CD4-positive, CD25-positive, alpha-beta regulatory T cell (primary cell): ENCODE data around the gene CENPP. TPM values are rescaled to one million over a fixed set of nuclear protein-coding genes. Genes with fewer than 3 reads are reported as not detected.

Experiments used
- ATAC-seq, 2 donors: fragments of 150-1000 bp; cut with Tn5 transposase; one replicate each; pipeline ENCODE4 v1.10.0; 2021; ENCODE audit warnings: low read depth in 2 of 2, moderate number of reproducible peaks in 2 of 2, moderate library complexity in 1 of 2
- DNase-seq, 3 donors: peaks; one replicate each; pipeline versions ENCODE4 v3.0.0 to v3.0.0-alpha.2; 2012 to 2022; ENCODE audit warnings: mixed read lengths in 1 of 3
- H3K27ac ChIP-seq: one replicate; pipeline ENCODE4 v1.7.0; 2013; ENCODE audit warnings: mild to moderate bottlenecking, low read length; ENCODE audit not compliant: insufficient read depth, poor library complexity, severe bottlenecking
- H3K27me3 ChIP-seq: one replicate; pipeline ENCODE4 v1.7.0; 2013; ENCODE audit warnings: low read length; ENCODE audit not compliant: control insufficient read depth, insufficient read depth
- H3K36me3 ChIP-seq: one replicate; pipeline ENCODE4 v1.7.0; 2013; ENCODE audit warnings: mild to moderate bottlenecking, low read length, moderate library complexity; ENCODE audit not compliant: control insufficient read depth, insufficient read depth
- H3K4me1 ChIP-seq: 2 replicates; pipeline ENCODE4 v1.7.0; 2013; ENCODE audit warnings: mild to moderate bottlenecking, low read length; ENCODE audit not compliant: insufficient read depth, control insufficient read depth, poor library complexity, severe bottlenecking
- H3K4me3 ChIP-seq: one replicate; pipeline ENCODE4 v1.7.0; 2013; ENCODE audit warnings: low read depth, mild to moderate bottlenecking, low read length, moderate library complexity
- H3K9me3 ChIP-seq, 2 experiments: 1 replicate in 1 of 2; 2 replicates in 1 of 2; pipeline ENCODE4 v1.7.0; 2013; ENCODE audit warnings: low read length in 2 of 2, mild to moderate bottlenecking in 1 of 2, moderate library complexity in 1 of 2; ENCODE audit not compliant: control insufficient read depth in 2 of 2
- H3K27ac Mint-ChIP-seq, 3 donors: one replicate each; pipeline ENCODE4 v1.8.0; 2020 to 2022; ENCODE audit warnings: mild to moderate bottlenecking in 3 of 3, mixed read lengths in 3 of 3, moderate library complexity in 2 of 3
- H3K27me3 Mint-ChIP-seq: one replicate; pipeline ENCODE4 v1.8.0; 2022; ENCODE audit warnings: mild to moderate bottlenecking, mixed read lengths
- H3K36me3 Mint-ChIP-seq: one replicate; pipeline ENCODE4 v1.8.0; 2020; ENCODE audit warnings: mixed read lengths
- H3K4me1 Mint-ChIP-seq, 4 donors: one replicate each; pipeline ENCODE4 v1.8.0; 2020 to 2022; ENCODE audit warnings: mixed read lengths in 4 of 4, mild to moderate bottlenecking in 1 of 4
- H3K4me3 Mint-ChIP-seq, 4 donors: one replicate each; pipeline ENCODE4 v1.8.0; 2020 to 2022; ENCODE audit warnings: mild to moderate bottlenecking in 4 of 4, mixed read lengths in 4 of 4, moderate library complexity in 3 of 4
- H3K9me3 Mint-ChIP-seq, 7 donors: one replicate each; pipeline ENCODE4 v1.8.0; 2020 to 2022; ENCODE audit warnings: mixed read lengths in 7 of 7, mild to moderate bottlenecking in 3 of 7, moderate library complexity in 2 of 7
- polyA plus RNA-seq, 4 donors: library from polyadenylated mRNA; unstranded; fragments of 300-500 nt; fragmentation: Illumina TruSeq; gene quantifications; one replicate each; pipeline ENCODE4 v1.2.3, GENCODE V29; 2021
- total RNA-seq: library from RNA; stranded (reverse); gene quantifications from one replicate; pipeline ENCODE4 v1.2.3, GENCODE V29; 2022

Gene CENPP
- total and polyA plus RNA-seq, 5 donors from 2014 or later: 2.7 to 6.1 (median 4.4) TPM

DNA sequence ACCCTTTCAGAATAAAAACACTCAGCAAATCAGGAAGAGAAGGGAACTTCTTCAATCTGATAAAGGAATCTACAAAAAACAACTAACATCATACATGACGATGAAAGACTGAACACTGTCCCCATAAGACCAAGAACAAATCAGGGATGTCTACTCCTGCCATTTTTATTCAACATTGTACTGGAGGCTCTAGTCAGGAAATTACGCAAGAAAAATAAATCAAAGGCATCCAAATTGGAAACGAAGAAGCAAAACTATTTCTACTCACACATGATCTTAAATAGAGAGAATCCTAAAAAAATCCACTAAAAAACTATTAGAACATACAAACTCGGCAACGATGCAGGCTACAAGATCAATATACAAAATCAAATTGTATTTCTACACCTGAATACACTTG, 301.9 kb downstream of the CENPP start:
- Mint-ChIP-seq H3K4me3 (no peak overlapping the region), H3K27me3 (no peaks in the 10 kb centered on the region), H3K4me1 (peaks cover 0 to 5% (median 4%) of the 10 kb centered on the region in 4 donors), H3K27ac (no peak overlapping the region), H3K36me3 (peaks cover 41% of the 10 kb centered on the region), H3K9me3 (no peaks in the 10 kb centered on the region)
- ATAC-seq (no peak), DNase-seq (no peak)
- H3K9me3 ChIP-seq: no peaks in the 10 kb centered on the region
- H3K4me3 ChIP-seq: no peak overlapping the region
- H3K36me3 ChIP-seq: peaks cover 21% of the 10 kb centered on the region
- no peak overlapping the region for H3K27ac ChIP-seq
- no peaks in the 10 kb centered on the region for H3K27me3 ChIP-seq
- no peaks in the 10 kb centered on the region for H3K4me1 ChIP-seq

DNA sequence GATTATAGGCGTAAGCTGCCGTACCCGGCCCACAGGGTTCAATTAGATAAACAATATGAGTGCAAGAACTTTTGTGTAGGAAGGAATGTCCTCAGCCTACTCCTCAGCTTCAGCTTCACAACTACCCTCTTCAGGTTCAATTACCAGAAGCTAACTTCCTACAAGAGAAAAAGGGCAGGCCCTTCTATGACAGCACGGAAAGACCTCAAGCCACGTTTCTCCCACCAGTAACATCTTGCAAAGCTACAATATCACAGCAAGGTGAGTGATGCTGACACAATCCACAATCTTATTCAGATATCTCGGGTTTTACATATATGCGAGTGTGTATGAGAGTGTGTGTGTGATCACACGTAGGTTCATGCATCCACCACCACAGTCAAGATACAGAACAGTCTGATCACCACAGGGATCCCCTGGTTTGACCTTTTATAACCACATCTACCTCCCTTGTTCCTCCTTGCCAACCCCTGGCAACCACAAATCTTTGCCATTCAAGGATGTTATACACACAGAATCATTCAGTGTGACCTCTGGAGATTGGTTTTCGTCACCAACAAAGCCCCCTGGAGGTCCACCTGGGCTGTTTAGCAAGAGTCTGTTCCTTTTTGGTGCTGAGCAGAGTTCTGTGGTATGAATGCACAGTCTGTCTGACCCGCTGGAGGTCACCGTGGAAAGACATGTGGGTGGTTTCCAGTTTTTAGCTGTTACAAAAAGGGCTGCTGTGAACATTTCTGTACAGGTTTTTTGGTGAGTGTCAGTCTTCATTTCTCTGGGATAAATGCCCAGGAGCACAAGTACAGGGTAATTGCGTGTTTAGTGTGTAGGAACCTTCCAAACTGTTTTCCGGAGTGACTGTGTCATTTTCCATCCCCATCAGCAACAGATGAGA, 305.9 kb downstream of the CENPP start:
- Histone ChIP-seq H3K4me1 (no peaks in the 10 kb centered on the region), H3K9me3 (no peaks in the 10 kb centered on the region), H3K36me3 (peaks cover 35% of the 10 kb centered on the region), H3K4me3 (no peak overlapping the region), H3K27me3 (no peaks in the 10 kb centered on the region), H3K27ac (no peak overlapping the region)
- Mint-ChIP-seq H3K4me3 (no peak overlapping the region), H3K36me3 (peaks cover 43% of the 10 kb centered on the region), H3K27me3 (no peaks in the 10 kb centered on the region), H3K4me1 (peaks cover 0 to 5% (median 3%) of the 10 kb centered on the region in 4 donors), H3K27ac (peak overlapping the region in 2 of 3 donors; percentile 31 to 81), H3K9me3 (no peaks in the 10 kb centered on the region)
- ATAC-seq (peak; percentile 11 to 19), DNase-seq (peak in 1 of 3 donors; percentile 6)

DNA sequence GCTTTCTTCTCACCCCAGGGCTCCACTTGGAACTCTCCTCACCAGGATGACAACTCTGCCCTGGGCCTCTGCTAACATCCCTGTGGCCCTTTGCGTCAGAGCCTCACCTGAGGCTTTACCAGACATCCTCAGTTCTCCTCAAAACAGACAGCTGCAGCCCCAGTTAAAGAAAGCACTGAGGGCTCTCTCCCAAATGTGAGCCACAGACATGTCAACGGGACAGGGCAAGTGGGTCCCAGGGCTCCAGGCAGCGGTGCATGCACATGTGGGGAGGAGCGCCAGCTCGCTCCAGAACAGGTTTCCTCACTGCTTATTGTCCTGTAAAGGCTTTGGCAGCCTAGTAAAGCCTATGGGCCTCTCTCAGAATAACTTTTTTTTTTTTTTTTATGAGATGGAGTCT, 306.9 kb downstream of the CENPP start:
- Mint-ChIP-seq H3K9me3 (no peaks in the 10 kb centered on the region), H3K27ac (peak overlapping the region in 1 of 3 donors; percentile 81), H3K4me3 (no peak overlapping the region), H3K4me1 (peaks cover 0 to 5% (median 2%) of the 10 kb centered on the region in 4 donors), H3K36me3 (peaks cover 43% of the 10 kb centered on the region), H3K27me3 (no peaks in the 10 kb centered on the region)
- ATAC-seq (no peak), DNase-seq (no peak)
- Histone ChIP-seq H3K36me3 (peaks cover 42% of the 10 kb centered on the region), H3K9me3 (no peaks in the 10 kb centered on the region), H3K4me1 (no peaks in the 10 kb centered on the region), H3K4me3 (no peak overlapping the region), H3K27me3 (no peaks in the 10 kb centered on the region), H3K27ac (no peak overlapping the region)

DNA sequence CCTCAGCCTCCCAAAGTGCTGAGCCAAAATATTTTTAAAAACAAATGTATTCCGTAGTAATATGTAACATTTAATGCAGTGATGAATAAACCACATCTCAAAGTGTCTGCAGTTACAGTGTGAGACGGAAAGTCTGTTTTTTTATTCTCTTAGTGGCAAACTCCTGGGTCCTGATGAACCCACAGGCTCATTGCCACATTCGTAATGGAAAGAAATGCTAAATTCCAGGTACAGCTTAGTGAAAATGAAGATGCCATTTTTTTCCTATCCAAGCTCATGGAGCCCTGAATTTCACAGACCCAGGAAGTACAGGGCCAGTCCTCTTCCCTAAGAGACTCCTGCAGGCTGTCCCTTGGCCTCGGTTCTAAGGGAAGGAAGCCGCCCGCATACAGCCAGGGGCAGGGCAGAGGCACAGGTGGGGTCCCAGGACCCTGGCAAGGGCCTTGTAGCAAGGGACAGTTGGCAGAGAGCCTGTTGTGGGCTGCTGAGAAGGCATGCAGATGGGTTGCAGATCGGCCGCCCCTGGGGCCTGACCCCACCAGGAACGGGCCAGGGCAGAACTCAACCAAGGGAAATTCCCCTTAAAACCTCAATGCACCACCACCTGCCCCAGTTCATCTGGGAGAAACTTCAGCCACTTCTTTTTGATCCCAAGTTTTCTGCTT, 308.0 kb downstream of the CENPP start:
- H3K27ac ChIP-seq: no peak overlapping the region
- Mint-ChIP-seq H3K4me3 (no peak overlapping the region), H3K9me3 (no peaks in the 10 kb centered on the region), H3K27ac (no peak overlapping the region), H3K27me3 (no peaks in the 10 kb centered on the region), H3K4me1 (peaks cover 0 to 5% (median 2%) of the 10 kb centered on the region in 4 donors), H3K36me3 (peaks cover 43% of the 10 kb centered on the region)
- H3K4me3 ChIP-seq: no peak overlapping the region
- no peaks in the 10 kb centered on the region for H3K4me1 ChIP-seq
- H3K36me3 ChIP-seq: peaks cover 50% of the 10 kb centered on the region
- H3K9me3 ChIP-seq: no peaks in the 10 kb centered on the region
- DNase-seq: no peak
- H3K27me3 ChIP-seq: no peaks in the 10 kb centered on the region
- no peak for ATAC-seq

DNA sequence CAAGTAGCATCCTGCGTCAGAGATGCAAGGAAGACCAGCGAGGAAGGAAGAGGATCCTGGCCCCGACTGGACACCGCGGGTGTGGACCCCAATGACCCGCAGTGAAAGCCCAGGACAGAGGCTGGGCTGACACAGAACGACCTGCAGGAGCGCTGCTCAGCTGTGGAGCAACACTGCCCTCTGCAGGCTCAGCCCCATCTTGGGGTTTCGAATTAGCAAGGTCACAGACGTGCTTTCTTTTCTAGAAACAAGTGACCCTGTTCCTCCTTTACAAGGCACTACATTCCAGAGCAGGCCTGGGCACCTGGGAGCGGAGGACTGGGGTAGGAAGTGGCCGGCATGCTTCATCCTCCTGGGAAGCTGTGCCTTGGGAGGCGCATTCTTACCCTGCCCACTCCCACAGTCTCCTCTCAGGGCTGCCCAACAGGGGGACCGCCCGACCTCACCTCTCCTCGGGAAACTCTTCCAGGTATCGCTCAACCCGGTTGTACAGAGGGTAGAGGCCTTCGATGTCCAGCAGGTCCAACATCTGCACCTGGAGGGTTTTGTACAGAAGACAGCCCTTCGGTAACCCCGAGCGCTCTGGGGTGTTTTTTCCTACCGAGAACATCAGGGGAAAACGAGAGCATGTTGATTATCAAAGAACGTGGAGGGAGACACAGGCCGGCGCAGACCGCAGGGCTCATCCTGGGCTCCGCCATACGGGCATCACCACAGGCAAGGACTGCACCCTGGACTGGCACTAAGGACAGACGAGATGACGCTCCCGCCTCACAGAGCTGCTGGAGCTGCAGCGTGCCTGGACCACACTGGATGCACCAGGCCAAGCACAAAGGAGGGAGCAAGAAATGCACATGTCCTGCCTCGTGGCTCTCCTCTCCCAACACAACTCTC, 309.2 kb downstream of the CENPP start:
- ATAC-seq (peak; percentile 53 to 63), DNase-seq (peak; percentile 39 to 76 (median 58))
- H3K4me1 Mint-ChIP-seq: peaks cover 0 to 5% (median 2%) of the 10 kb centered on the region in 4 donors
- Histone ChIP-seq H3K27ac (no peak overlapping the region), H3K4me1 (no peaks in the 10 kb centered on the region), H3K9me3 (no peaks in the 10 kb centered on the region), H3K27me3 (no peaks in the 10 kb centered on the region), H3K36me3 (peaks cover 50% of the 10 kb centered on the region), H3K4me3 (no peak overlapping the region)
- no peak overlapping the region for H3K4me3 Mint-ChIP-seq
- H3K36me3 Mint-ChIP-seq: peaks cover 32% of the 10 kb centered on the region
- H3K27me3 Mint-ChIP-seq: no peaks in the 10 kb centered on the region
- peak overlapping the region in 1 of 3 donors; percentile 31 for H3K27ac Mint-ChIP-seq
- H3K9me3 Mint-ChIP-seq: no peaks in the 10 kb centered on the region

DNA sequence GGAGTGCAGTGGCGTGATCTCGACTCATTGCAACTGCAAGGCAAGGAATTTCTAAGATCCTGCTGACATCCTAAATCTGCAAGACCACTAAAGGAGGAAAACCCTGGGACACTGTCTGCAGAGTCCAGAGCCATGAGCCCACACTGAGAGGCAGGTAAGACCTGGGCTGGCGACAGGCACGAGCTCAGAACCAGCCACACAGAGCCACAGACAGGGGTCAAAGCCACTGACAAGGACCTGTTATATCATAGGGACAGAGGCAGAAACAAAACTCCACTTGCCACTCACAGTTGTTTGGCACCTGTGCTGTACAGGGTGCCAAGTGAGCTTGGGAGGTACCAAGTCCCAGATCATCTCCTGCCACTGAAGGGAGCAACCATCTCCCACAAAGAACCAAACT, 310.0 kb downstream of the CENPP start:
- Histone ChIP-seq H3K4me3 (no peak overlapping the region), H3K36me3 (peaks cover 56% of the 10 kb centered on the region), H3K27ac (no peak overlapping the region), H3K9me3 (no peaks in the 10 kb centered on the region), H3K4me1 (no peaks in the 10 kb centered on the region), H3K27me3 (no peaks in the 10 kb centered on the region)
- H3K27ac Mint-ChIP-seq: no peak overlapping the region
- H3K4me3 Mint-ChIP-seq: no peak overlapping the region
- H3K36me3 Mint-ChIP-seq: peaks cover 29% of the 10 kb centered on the region
- ATAC-seq (no peak), DNase-seq (no peak)
- peaks cover 0 to 5% (median 2%) of the 10 kb centered on the region in 4 donors for H3K4me1 Mint-ChIP-seq
- H3K9me3 Mint-ChIP-seq: no peaks in the 10 kb centered on the region
- H3K27me3 Mint-ChIP-seq: no peaks in the 10 kb centered on the region

DNA sequence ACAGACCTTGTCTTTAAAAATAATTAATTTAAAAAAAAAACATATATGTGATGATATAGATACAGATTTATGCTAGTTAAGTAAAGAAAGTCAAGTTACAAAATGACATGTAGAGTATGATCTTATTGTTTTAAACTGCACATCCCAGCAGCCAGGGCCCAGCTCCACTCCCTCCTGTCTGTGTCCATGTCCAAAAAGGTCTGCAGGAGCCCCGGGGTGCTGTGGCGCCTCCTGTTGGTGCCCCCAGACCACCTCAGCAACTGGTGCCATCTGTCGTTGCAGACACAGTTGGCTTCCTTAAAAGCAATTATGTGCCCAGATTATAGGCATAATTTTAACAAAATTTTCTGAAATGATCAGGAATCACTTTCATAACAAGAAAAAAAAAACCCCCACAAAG, 310.9 kb downstream of the CENPP start:
- Mint-ChIP-seq H3K27ac (no peak overlapping the region), H3K27me3 (no peaks in the 10 kb centered on the region), H3K4me3 (no peak overlapping the region), H3K9me3 (no peaks in the 10 kb centered on the region), H3K36me3 (peaks cover 31% of the 10 kb centered on the region), H3K4me1 (peaks cover 0 to 4% (median 2%) of the 10 kb centered on the region in 4 donors)
- Histone ChIP-seq H3K36me3 (peaks cover 64% of the 10 kb centered on the region), H3K9me3 (no peaks in the 10 kb centered on the region), H3K4me1 (no peaks in the 10 kb centered on the region), H3K27me3 (no peaks in the 10 kb centered on the region), H3K4me3 (no peak overlapping the region), H3K27ac (no peak overlapping the region)
- ATAC-seq: no peak
- DNase-seq: no peak
